NB4 (cell line): ENCODE data around the gene ENGASE.

Experiments used
- DNase-seq: peaks from one replicate; pipeline ENCODE4 v3.0.0; 2010; ENCODE audit warnings: low read depth
- H3K4me3 ChIP-seq: one replicate; pipeline ENCODE4 v1.5.1; 2011; ENCODE audit warnings: mild to moderate bottlenecking, low read depth, low read length, moderate library complexity
- CTCF ChIP-seq: IDR thresholded peaks from one replicate; pipeline ENCODE4 v1.5.1; 2012; ENCODE audit warnings: low read depth, low read length
- MYC ChIP-seq: IDR thresholded peaks from 2 replicates; pipeline ENCODE4 v1.6.1; 2011; ENCODE audit warnings: low read depth, low read length
- POLR2A ChIP-seq: IDR thresholded peaks from 2 replicates; pipeline ENCODE4 v1.6.1; 2011; ENCODE audit warnings: mild to moderate bottlenecking; ENCODE audit not compliant: insufficient read length; ENCODE audit errors: extremely low read depth
- TF ChIP-seq, protein P1 (sequence below): IDR thresholded peaks from 2 replicates; pipeline ENCODE4 v1.6.1; 2011; ENCODE audit warnings: low read depth, low read length

The ENGASE gene

GRCh38 chr17:79082311-79083190 is 7.9 kb downstream of the ENGASE start:
- no peak overlapping the region for H3K4me3 ChIP-seq
- DNase-seq: peak; percentile 49
- no peak for TF ChIP-seq MYC
- TF ChIP-seq, protein P1, sequence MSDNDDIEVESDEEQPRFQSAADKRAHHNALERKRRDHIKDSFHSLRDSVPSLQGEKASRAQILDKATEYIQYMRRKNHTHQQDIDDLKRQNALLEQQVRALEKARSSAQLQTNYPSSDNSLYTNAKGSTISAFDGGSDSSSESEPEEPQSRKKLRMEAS: peak; percentile 18; the same call in 1 of the 2 replicates
- peak; percentile 72 for TF ChIP-seq CTCF
- no peak for TF ChIP-seq POLR2A

DNA sequence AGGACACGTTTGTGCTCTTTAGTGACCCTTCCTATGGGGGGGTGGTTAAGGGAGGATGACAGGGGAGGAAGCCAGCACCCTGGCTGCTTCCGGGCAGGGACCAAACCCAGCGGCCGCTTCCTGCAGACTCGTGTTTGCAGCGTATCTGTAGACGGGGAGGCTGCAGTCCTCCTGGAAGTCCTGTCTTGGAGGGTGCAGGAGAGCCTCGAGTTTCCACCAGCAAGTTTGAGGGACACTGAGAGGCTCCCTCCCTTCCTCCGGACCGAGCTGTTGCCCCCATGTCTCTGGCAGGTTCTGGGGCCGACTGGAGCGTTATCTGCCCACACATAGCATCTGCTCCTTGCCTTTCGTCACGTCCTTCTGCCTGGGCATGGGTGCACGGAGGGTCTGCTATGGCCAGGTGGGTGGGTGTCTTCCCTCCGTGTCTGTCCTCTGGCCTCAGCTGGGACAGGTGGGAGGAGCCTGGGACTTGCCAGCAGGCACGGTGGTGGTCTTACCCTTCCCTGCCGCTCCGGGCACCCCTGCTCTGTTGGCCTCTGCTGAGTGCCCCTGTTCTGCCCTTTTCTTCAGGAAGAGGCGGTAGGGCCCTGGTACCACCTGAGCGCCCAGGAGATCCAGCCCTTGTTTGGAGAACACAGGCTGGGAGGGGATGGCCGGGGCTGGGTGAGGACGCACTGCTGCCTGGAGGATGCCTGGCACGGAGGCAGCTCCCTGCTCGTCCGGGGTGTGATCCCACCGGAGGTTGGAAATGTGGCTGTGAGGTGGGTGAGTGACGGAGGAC is 8.8 kb downstream of the ENGASE start:
- TF ChIP-seq POLR2A (no peak), CTCF (no peak), MYC (no peak)
- TF ChIP-seq, protein P1: no peak
- DNase-seq: no peak
- no peak overlapping the region for H3K4me3 ChIP-seq

DNA sequence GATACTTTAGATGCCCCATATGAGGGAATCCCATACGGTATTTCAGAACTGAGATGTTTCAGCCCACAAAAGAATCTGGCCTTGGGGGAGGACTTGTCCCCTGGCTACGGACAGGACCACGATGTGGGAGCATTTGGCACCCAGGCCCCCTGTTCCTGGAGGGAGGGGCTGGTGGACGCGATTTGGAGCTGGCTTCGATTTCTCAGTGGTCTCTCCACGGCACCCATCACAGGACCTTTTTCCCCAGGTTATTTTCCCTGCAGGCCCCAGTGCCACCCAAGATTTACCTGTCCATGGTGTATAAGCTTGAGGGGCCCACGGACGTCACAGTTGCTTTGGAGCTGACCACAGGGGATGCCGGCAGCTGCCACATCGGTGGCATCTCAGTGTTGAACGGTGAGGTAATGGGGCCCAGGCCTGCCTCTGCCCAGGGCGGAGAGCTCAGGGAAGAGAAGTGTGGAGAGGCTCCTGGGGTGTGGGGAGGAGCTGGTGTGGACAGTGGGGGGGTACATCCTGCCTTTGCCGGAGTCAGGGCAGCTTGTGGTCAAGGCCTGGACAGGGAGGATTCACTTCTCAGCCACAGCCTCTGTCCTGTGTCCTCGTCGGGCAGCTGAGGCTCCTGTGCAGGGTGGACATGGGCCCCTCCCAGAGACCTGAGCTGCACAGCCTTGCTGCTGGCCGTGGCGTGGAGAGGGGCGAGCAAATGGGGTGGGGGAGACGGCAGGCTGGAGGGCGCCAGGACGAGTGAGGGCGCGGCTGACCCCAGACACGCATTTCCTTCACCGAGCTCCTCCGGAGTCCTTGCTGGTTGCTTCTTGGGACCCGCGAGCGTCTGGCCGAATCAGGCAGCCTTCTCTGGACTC is 9.9 kb downstream of the ENGASE start:
- DNase-seq: no peak

DNA sequence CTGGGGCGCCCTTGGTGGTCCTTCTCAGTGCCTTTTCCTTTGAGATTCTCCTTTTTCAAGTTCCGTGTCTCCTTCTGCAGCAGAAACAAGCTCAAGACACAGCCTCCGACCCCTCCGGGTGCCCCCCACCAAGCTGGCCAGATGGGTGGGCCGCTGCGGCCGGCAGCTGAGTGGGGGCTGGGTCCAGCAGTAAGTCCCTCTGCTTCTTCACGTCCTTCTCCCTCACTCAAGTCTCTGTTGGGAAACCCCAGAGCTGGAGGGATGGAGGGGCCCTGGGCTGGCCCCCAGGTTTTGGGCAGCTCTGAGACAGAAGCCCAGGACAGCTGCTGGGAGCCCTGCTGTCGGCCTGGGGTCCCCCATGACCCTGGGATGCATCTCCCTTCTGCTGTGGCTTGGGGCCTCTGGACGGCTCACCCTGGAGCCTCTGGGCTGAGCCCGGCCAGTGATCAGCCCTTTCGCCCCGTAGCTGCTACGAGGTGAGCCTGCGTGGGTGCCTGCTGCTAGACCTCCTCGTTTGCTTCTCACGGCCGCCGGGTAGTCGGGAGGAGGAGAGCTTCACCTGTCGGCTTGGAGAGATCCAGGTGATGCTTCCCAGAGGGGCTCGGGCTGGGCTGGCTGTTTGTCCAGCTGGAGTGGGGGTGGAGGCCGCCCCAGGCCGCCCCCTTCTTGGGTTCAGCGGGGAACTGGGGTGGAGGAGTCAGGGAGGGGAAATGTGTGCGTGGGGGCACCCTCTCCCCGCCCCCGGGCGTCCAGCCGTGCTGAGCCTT is 10.7 kb downstream of the ENGASE start:
- H3K4me3 ChIP-seq: no peak overlapping the region
- TF ChIP-seq, protein P1: no peak
- TF ChIP-seq POLR2A (no peak), MYC (no peak), CTCF (no peak)
- DNase-seq: no peak

More for the DNA sequence above, 9.9 kb downstream of the ENGASE start:
- no peak for TF ChIP-seq POLR2A
- TF ChIP-seq, protein P1: no peak
- no peak for TF ChIP-seq MYC
- no peak for TF ChIP-seq CTCF
- H3K4me3 ChIP-seq: no peak overlapping the region
